GM18907 (cell line): ENCODE results near the gene RASAL3.
A peak's percentile ranks its signal among the peaks of the same experiment; 100 is the strongest.
"Not testable (repeated sequence)": the region's sequence is repeated elsewhere in the genome, so short reads cannot be mapped to it uniquely, and the experiment has no call there.

Experiments used
- ATAC-seq: cut with Tn5 transposase; IDR thresholded peaks from one replicate; pipeline ENCODE4 v1.9.1; 2021; ENCODE audit warnings: mild to moderate bottlenecking, moderate library complexity; ENCODE audit not compliant: unreplicated experiment

Gene RASAL3

GRCh38 chr19:15475169-15475568 lies 10.8 kb upstream of the RASAL3 start:
- ATAC-seq, result no peak

- not testable (repeated sequence) for ATAC-seq
Measured at GRCh38 chr19:15473821-15474220, 9.5 kb upstream of the RASAL3 start.

GRCh38 chr19:15471639-15472101 lies 7.3 kb upstream of the RASAL3 start:
- no peak for ATAC-seq

DNA sequence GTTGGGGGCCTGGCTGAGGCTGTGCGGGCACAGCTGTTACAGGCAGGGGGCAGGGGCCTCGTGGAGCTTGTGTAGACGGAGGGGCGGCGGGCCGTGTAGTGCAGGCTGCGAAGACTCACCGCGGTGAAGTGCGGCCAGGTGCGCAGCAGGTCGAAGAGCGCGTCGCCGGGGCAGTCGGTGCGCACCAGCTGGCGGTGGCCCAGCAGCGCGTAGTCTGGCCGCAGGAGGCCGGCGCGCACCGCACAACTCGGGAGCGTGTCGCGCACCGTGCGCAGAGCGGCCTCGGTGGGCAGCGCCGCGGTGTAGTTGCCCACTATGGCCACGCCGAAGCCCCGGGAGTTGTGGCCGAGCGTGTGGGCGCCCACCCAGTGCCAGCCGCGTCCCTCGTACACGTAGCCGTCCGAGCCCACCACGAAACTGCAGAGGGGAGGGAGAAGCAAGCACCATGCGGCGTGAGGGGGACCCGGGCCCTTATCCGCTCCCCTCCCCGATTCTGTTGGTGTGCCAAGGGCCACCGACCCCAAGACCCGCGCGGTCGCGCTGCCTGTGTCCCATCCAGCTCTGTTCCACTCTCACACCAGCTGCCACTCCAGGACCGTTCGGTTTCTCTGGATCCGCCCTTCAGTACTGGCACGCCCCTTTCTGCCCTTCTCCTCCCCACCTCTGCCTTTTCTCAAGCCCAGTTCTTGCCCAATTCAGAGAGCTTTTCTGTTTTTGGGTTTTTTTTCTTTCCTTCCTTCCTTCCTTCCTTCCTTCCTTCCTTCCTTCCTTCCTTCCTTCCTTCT lies 5.4 kb upstream of the RASAL3 start:
- no peak for ATAC-seq

DNA sequence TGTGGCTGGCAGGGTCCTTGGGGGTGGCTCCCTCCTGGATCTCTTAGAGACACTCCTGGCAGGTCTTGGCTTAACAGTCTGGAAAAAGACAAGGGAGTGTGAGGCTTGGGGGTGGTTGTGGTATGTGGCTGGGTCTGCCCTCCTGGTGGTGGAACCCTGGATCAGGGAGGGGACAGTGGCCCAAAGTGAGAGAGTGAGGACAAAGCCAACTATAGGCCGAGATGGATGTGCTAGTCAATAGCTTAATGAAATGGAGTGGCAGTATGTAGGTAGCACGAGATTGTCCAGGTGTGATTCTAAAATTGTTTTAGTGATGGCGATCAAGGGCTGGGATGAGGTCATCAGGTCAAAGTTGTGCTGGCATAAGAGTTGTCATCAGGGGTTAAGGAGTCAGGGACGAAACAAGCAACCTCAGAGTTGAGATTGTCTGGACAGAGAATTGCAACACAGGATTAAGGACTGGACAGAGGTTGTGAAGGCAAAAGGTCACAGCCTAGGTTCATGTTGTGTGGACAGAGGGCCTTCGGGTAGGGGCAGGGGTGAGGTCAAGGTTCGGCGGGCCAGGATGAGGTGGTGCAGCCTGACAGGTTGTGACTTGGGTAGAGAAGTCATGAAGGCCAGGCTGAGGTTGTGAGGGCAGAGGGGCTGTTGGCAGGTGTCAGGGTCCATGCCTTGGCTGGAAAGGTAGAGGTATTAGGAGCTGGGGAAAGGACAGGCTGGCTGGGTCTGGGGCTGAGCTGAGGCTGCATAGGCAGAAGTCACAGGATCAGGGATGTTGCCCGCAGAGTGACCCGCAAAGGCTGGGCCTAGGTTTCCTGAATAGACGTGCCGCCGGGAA lies 4.5 kb upstream of the RASAL3 start:
- no peak for ATAC-seq

- ATAC-seq, result no peak
Measured at GRCh38 chr19:15467734-15468214, 3.4 kb upstream of the RASAL3 start.

GRCh38 chr19:15466851-15467733 lies 2.7 kb upstream of the RASAL3 start:
- peak; percentile 55 for ATAC-seq

GRCh38 chr19:15463861-15464371 lies 428 bp downstream of the RASAL3 start:
- peak; percentile 51 for ATAC-seq

- no peak for ATAC-seq
Measured at GRCh38 chr19:15461694-15462093, 2.6 kb downstream of the RASAL3 start.

- no peak for ATAC-seq
Measured at GRCh38 chr19:15457701-15458484, 6.5 kb downstream of the RASAL3 start.

DNA sequence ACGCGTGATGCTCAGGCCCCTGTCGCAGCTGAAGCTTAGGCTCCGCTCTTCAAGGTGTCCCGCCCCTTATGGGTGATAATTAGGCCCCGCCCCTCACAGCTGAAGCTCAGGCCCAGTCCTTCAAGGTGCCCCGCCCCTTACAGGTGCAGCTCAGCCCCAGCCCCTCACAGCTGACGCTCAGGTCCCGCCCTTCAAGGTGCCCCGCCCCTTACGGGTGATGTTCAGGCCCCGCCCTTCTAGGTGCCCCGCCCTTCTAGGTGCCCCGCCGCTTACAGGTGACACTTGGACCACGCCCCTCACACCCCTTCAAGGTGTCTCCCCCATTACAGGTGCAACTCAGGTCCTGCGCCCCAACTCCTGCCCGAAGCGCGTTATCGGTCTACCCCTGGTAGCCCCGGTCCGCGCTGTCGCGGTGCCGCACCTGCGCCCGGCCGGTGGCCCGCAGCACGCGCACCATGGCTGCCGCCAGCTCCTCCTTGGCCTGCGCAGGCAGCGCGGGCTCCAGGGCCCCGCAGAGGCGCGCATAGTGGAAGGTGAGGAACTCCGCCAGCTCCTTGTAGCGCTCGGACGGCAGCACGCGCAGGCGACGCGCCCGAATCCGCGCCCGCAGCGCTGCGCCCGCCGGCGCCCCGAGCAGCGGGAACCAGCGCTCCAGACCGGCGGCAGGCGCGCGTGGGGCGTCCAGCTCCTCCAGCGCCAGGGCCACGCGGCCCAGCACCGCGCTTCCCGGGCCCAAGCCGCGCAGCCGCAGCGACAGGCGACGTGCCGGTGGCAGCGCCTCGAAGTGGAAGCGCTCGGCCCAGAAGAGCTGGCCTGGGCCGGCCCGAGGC lies 7.3 kb downstream of the RASAL3 start:
- ATAC-seq, result no peak

- ATAC-seq, result no peak
Measured at GRCh38 chr19:15456441-15456840, 7.9 kb downstream of the RASAL3 start.

DNA sequence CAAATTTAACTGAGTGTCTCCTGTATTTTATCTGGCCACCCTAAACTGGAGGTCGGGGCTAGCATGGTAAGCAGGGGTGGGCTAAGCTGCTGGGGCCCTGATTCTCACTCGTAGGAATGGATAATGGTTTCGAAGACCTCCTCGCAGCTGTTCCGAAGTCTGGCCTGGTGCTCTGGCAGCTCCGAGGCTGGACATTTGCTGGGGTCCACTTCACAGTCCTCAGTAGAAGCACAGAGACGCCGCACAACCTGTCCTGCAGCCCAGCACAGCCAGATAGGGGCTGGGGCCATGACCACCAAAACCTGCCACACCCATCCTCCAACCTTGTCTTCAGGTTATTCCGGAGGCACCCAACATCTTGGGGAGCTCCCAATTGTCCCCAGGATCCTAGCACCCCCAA lies 8.3 kb downstream of the RASAL3 start:
- ATAC-seq, result no peak

GRCh38 chr19:15453906-15454860 lies 10.2 kb downstream of the RASAL3 start:
- no peak for ATAC-seq

DNA sequence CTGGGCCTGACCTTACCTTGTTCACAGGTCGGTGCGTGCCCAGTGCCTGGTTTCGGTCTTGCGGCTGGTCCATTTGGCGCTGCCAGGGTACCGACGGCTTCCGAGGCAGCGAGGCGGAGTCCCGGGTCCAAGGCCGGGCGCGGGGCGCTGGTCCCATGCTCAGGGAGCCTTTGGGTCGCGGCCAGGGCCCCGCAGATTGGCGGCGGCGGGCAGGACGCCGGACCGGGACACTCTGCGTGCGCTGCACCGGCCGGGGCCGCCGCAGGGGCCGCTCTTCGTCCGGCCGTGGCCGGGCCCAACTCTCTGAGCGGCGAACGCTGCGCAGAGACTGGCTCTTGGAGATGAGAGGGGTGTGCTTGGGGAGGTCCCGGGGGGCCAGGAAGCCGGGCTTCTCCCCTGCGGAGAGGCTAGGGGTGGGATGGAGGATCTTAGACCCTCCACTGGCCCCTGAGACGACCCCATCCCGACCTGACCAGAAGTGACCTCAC lies 11.2 kb downstream of the RASAL3 start:
- no peak for ATAC-seq

GRCh38 chr19:15452111-15453047 lies 12.0 kb downstream of the RASAL3 start:
- ATAC-seq, result no peak

GRCh38 chr19:15450528-15450890 lies 13.8 kb downstream of the RASAL3 start:
- ATAC-seq, result no peak
